OCI-LY1 (cell line): ENCODE data around the gene SULT2B1.

Experiments used
- H2AFZ ChIP-seq: fragments of 200-600 bp; sonication (generic), shearing (Covaris generic); 2 replicates; pipeline ENCODE4 v1.6.0; 2014; ENCODE audit warnings: antibody characterized with exemption, mild to moderate bottlenecking, low read length
- H3F3A ChIP-seq: fragments of 200-600 bp; sonication (generic), shearing (Covaris generic); 2 replicates; pipeline ENCODE4 v1.6.0; 2014; ENCODE audit warnings: mild to moderate bottlenecking, antibody characterized with exemption, low read length, moderate library complexity; ENCODE audit not compliant: insufficient read depth
- H3K27ac ChIP-seq: fragments of 200-600 bp; sonication (generic); 2 replicates; pipeline ENCODE4 v1.5.1; 2014; ENCODE audit warnings: low read length, mixed run types, mild to moderate bottlenecking, low read depth; ENCODE audit not compliant: poor library complexity, severe bottlenecking
- H3K27me3 ChIP-seq: fragments of 200-600 bp; sonication (generic); 2 replicates; pipeline ENCODE4 v1.6.0; 2014; ENCODE audit warnings: antibody characterized with exemption, mild to moderate bottlenecking, low read length, moderate library complexity; ENCODE audit not compliant: insufficient read depth
- H3K36me3 ChIP-seq: fragments of 200-600 bp; sonication (generic); 2 replicates; pipeline ENCODE4 v1.6.1; 2014; ENCODE audit warnings: mild to moderate bottlenecking, antibody characterized with exemption, low read length, moderate library complexity, mixed read lengths; ENCODE audit not compliant: insufficient read depth
- H3K4me1 ChIP-seq: fragments of 200-600 bp; sonication (generic); 2 replicates; pipeline ENCODE4 v1.5.1; 2014; ENCODE audit warnings: mild to moderate bottlenecking, low read length, moderate library complexity; ENCODE audit not compliant: insufficient read depth, severe bottlenecking
- H3K4me2 ChIP-seq: fragments of 200-600 bp; sonication (generic), shearing (Covaris generic); 2 replicates; pipeline ENCODE4 v1.6.1; 2014; ENCODE audit warnings: low read length
- H3K4me3 ChIP-seq: fragments of 200-600 bp; sonication (generic); 2 replicates; pipeline ENCODE4 v1.5.1; 2014; ENCODE audit warnings: low read length, low read depth, mild to moderate bottlenecking, mixed read lengths; ENCODE audit not compliant: poor library complexity, severe bottlenecking
- H3K79me2 ChIP-seq: fragments of 200-600 bp; shearing (Covaris generic); 2 replicates; pipeline ENCODE4 v1.6.1; 2016; ENCODE audit warnings: mixed run types, low read length, mixed read lengths; ENCODE audit not compliant: insufficient read depth
- H3K9ac ChIP-seq: fragments of 200-600 bp; sonication (generic), shearing (Covaris generic); 2 replicates; pipeline ENCODE4 v1.6.1; 2014; ENCODE audit warnings: mild to moderate bottlenecking, low read length, mixed read lengths
- H3K9me2 ChIP-seq: fragments of 200-600 bp; sonication (generic), shearing (Covaris generic); 2 replicates; pipeline ENCODE4 v1.6.1; 2014; ENCODE audit warnings: low read depth, mild to moderate bottlenecking, low read length, mixed read lengths
- H3K9me3 ChIP-seq: fragments of 200-600 bp; shearing (Covaris generic); 2 replicates; pipeline ENCODE4 v1.6.1; 2014; ENCODE audit warnings: low read length, mixed read lengths
- H4K20me1 ChIP-seq: fragments of 200-600 bp; sonication (generic), shearing (Covaris generic); 2 replicates; pipeline ENCODE4 v1.6.0; 2016; ENCODE audit warnings: mild to moderate bottlenecking, low read length; ENCODE audit not compliant: insufficient read depth
- CTCF ChIP-seq: fragments of 200-600 bp; sonication (generic), shearing (Covaris generic); IDR thresholded peaks from 2 replicates; pipeline ENCODE4 v1.5.1; 2017; ENCODE audit warnings: mild to moderate bottlenecking, antibody characterized with exemption, low read length, moderate library complexity, mixed read lengths
- EZH2 ChIP-seq: fragments of 200-600 bp; sonication (generic), shearing (Covaris generic); IDR thresholded peaks from 2 replicates; pipeline ENCODE4 v1.8.0; 2017; ENCODE audit warnings: borderline replicate concordance, mixed run types, mild to moderate bottlenecking, antibody characterized with exemption, low read length, moderate library complexity, mixed read lengths

SULT2B1 gene

DNA sequence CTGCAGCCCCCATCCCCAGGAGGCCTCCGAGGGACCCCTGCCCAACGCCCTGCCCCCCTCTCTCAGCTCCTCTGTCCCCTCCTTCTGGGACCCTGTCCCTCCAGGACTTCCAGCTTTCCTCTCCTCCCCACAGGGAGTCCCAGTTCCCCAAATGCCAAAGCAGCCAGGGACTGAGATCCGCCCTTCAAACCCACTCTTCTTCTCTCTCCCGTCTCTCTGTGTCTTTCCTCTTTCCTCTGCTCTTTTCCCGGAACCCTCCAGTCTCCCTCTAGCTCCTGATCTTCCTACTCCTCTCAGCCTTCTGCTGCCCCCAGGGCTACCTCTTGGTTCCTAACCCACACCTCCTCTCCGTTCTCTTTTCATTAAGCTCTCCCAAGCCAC lies 93.6 kb downstream of the SULT2B1 start:
- Histone ChIP-seq H2AFZ (no peak overlapping the region), H3K27ac (no peak overlapping the region), H3K4me1 (peaks cover 29% of the 10 kb centered on the region), H3K4me2 (peak overlapping the region; percentile 75; the same call in 1 of the 2 replicates), H3K9ac (no peak overlapping the region; the same call in 1 of the 2 replicates), H3K9me2 (no peaks in the 10 kb centered on the region), H3K79me2 (no peaks in the 10 kb centered on the region), H3K36me3 (no peaks in the 10 kb centered on the region), H4K20me1 (no peaks in the 10 kb centered on the region), H3F3A (no peaks in the 10 kb centered on the region), H3K4me3 (peak overlapping the region; percentile 41), H3K9me3 (no peaks in the 10 kb centered on the region), H3K27me3 (no peaks in the 10 kb centered on the region)
- TF ChIP-seq EZH2 (no peak), CTCF (no peak)

- Histone ChIP-seq H2AFZ (no peak within 1 kb of the TSS), H3K36me3 (no peaks in the 10 kb centered on the region), H3K9ac (peak within 1 kb of the TSS; percentile 39; the same call in 1 of the 2 replicates), H3K79me2 (no peaks in the 10 kb centered on the region), H3K9me3 (no peaks in the 10 kb centered on the region), H3F3A (no peaks in the 10 kb centered on the region), H3K4me1 (peaks cover 29% of the 10 kb centered on the region), H3K4me3 (peak within 1 kb of the TSS; percentile 41), H3K27me3 (no peaks in the 10 kb centered on the region), H3K4me2 (peak within 1 kb of the TSS; percentile 75), H3K27ac (no peak within 1 kb of the TSS), H4K20me1 (no peaks in the 10 kb centered on the region), H3K9me2 (no peaks in the 10 kb centered on the region)
- TF ChIP-seq CTCF (peak; percentile 87), EZH2 (no peak)
Measured at GRCh38 chr19:48646001-48646721, 94.2 kb downstream of the SULT2B1 start, which contains the start of gene CA11. Gene CA11 (minus strand): TSS chr19:48646187. CDS start chr19:48645632, 555 bp downstream.

DNA sequence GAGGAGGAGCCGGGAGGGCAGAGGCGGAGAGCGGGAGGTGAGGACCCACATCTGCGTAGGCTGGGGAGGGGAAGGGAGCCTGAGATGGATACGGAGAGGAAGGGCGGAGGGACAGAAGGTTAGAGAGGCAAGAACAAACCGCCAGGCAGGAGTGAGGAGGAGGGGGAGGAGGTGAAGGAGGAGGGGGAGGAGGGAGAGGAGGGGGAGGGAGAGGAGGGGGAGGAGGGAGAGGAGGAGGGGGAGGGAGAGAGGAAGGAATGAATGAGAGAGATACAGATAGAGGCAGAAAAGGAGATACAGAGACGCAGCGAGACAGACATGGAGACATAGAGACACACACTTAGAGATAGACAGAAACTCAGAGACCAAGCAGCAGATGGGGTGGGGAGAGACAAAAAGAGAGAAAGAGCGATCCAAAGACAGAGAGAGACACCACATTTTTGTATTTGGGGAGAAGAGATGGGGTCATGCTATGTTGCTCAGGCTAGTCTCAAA lies 94.8 kb downstream of the SULT2B1 start:
- H3K27me3 ChIP-seq: no peaks in the 10 kb centered on the region
- H4K20me1 ChIP-seq: no peaks in the 10 kb centered on the region
- no peaks in the 10 kb centered on the region for H3K9me3 ChIP-seq
- peaks cover 29% of the 10 kb centered on the region for H3K4me1 ChIP-seq
- H3F3A ChIP-seq: no peaks in the 10 kb centered on the region
- no peaks in the 10 kb centered on the region for H3K9me2 ChIP-seq
- no peaks in the 10 kb centered on the region for H3K36me3 ChIP-seq
- peak overlapping the region; percentile 41 for H3K4me3 ChIP-seq
- peak overlapping the region; percentile 75 for H3K4me2 ChIP-seq
- no peak overlapping the region for H2AFZ ChIP-seq
- TF ChIP-seq EZH2 (no peak), CTCF (no peak)
- H3K27ac ChIP-seq: no peak overlapping the region
- no peak overlapping the region; the same call in 1 of the 2 replicates for H3K9ac ChIP-seq
- H3K79me2 ChIP-seq: no peaks in the 10 kb centered on the region
